Ascending aorta (tissue), 2 donors: ENCODE measurements around the gene KANK4. TPM values are rescaled to one million over a fixed set of nuclear protein-coding genes. Genes with fewer than 3 reads are reported as not detected.

Experiments
- DNase-seq, 2 donors: peaks; one replicate each; pipeline ENCODE4 v3.0.0-alpha.2; 2019; ENCODE audit warnings: low spot score in 2 of 2
- H3K27ac ChIP-seq, 2 donors: fragments of 200-600 bp; sonication (generic); one replicate each; pipeline ENCODE4 v1.5.1; 2016 to 2017; ENCODE audit warnings: mild to moderate bottlenecking in 1 of 2
- H3K27me3 ChIP-seq: fragments of 200-600 bp; sonication (generic); one replicate; pipeline ENCODE4 v1.5.1; 2017
- H3K36me3 ChIP-seq, 2 donors: fragments of 200-600 bp; sonication (generic); one replicate each; pipeline ENCODE4 v1.5.1; 2016
- H3K4me1 ChIP-seq, 2 donors: fragments of 200-600 bp; sonication (generic); one replicate each; pipeline ENCODE4 v1.5.1; 2016 to 2017; ENCODE audit warnings: mild to moderate bottlenecking in 1 of 2
- H3K4me3 ChIP-seq, 2 donors: fragments of 200-600 bp; sonication (generic); one replicate each; pipeline ENCODE4 v1.5.1; 2016 to 2017; ENCODE audit warnings: mild to moderate bottlenecking in 1 of 2
- H3K9me3 ChIP-seq, 2 donors: fragments of 200-600 bp; sonication (generic); one replicate each; pipeline ENCODE4 v1.5.1; 2016
- CTCF ChIP-seq, 3 experiments: fragments of 200-600 bp in 2 of 3; fragments of 450-650 bp in 1 of 3; sonication (generic) in 2 of 3; IDR thresholded peaks; one replicate each; pipeline ENCODE4 v1.5.1; 2016 to 2019; ENCODE audit warnings: antibody characterized with exemption in 3 of 3, mild to moderate bottlenecking in 1 of 3, moderate library complexity in 1 of 3
- intact Hi-C: fragments of 100-400 bp; cut with DNase I; formaldehyde crosslinking; loops from one replicate; pipeline ENCODE4 v1.15.1; 2023
- total RNA-seq: library from RNA; depleted of rRNA; stranded (reverse); fragments of >200 nt; gene quantifications from one replicate; pipeline ENCODE4 v1.1.0, GENCODE V29; 2016

The KANK4 gene
- total RNA-seq, 1 donor from 2014 or later = not detected

GRCh38 chr1:62316135-62316534, 3.1 kb downstream of the KANK4 start:
- Histone ChIP-seq H3K36me3 (no peaks in the 10 kb centered on the region), H3K27ac (no peak overlapping the region), H3K4me3 (no peak overlapping the region), H3K4me1 (peaks cover 0 to 5% of the 10 kb centered on the region in 2 donors), H3K9me3 (no peaks in the 10 kb centered on the region), H3K27me3 (no peaks in the 10 kb centered on the region)
- TF ChIP-seq CTCF (IDR thresholded peaks at IDR 0.05) = no peak
- intact Hi-C loops = no loop called here
- DNase-seq = no peak

GRCh38 chr1:62315387-62315786, 3.8 kb downstream of the KANK4 start:
- Histone ChIP-seq H3K36me3 (no peaks in the 10 kb centered on the region), H3K27ac (no peak overlapping the region), H3K4me1 (peaks cover 0 to 5% of the 10 kb centered on the region in 2 donors), H3K4me3 (no peak overlapping the region), H3K27me3 (no peaks in the 10 kb centered on the region), H3K9me3 (no peaks in the 10 kb centered on the region)
- no peak for TF ChIP-seq CTCF (IDR thresholded peaks at IDR 0.05)
- intact Hi-C loops = no loop called here
- no peak for DNase-seq

- Histone ChIP-seq H3K36me3 (no peaks in the 10 kb centered on the region), H3K27ac (no peak overlapping the region), H3K27me3 (no peaks in the 10 kb centered on the region), H3K4me1 (peaks cover 0 to 5% of the 10 kb centered on the region in 2 donors), H3K9me3 (no peaks in the 10 kb centered on the region), H3K4me3 (no peak overlapping the region)
- no peak for TF ChIP-seq CTCF (IDR thresholded peaks at IDR 0.05)
- DNase-seq = no peak
- intact Hi-C loops = no loop called here
These were observed 4.5 kb downstream of the KANK4 start for GRCh38 chr1:62314454-62315350.

- no peak overlapping the region for H3K27ac ChIP-seq
- H3K27me3 ChIP-seq = no peaks in the 10 kb centered on the region
- intact Hi-C loops = no loop called here
- H3K36me3 ChIP-seq = no peaks in the 10 kb centered on the region
- TF ChIP-seq CTCF (IDR thresholded peaks at IDR 0.05) = no peak
- H3K9me3 ChIP-seq = no peaks in the 10 kb centered on the region
- H3K4me1 ChIP-seq = no peaks in the 10 kb centered on the region
- no peak for DNase-seq
- H3K4me3 ChIP-seq = no peak overlapping the region
These were observed 6.5 kb downstream of the KANK4 start for GRCh38 chr1:62312698-62313097.

GRCh38 chr1:62311473-62311943, 7.7 kb downstream of the KANK4 start:
- Histone ChIP-seq H3K9me3 (no peaks in the 10 kb centered on the region), H3K4me3 (no peak overlapping the region), H3K4me1 (no peaks in the 10 kb centered on the region), H3K27ac (no peak overlapping the region), H3K27me3 (no peaks in the 10 kb centered on the region), H3K36me3 (no peaks in the 10 kb centered on the region)
- intact Hi-C loops = no loop called here
- no peak for DNase-seq
- TF ChIP-seq CTCF (IDR thresholded peaks at IDR 0.05) = no peak
